Caco-2 (cell line): ENCODE measurements around the gene MID1. TPM values are rescaled to one million over a fixed set of nuclear protein-coding genes. Genes with fewer than 3 reads are reported as not detected.
A peak's percentile ranks its signal among the peaks of the same experiment; 100 is the strongest.

Experiments used
- BruUV-seq: library from RNA; stranded (reverse); fragments of 400-500 nt; replicated peaks from 2 replicates; lab custom pipeline; 2021; lab: Mats Ljungman, UMichigan
- CTCF ChIA-PET: fragments of 300-600 bp; sonication (Branson Sonifier 250); formaldehyde crosslinking; loops from one replicate; lab custom pipeline; 2022; ENCODE audit warnings: antibody characterized with exemption; lab: Charles Lee
- POLR2A ChIA-PET: fragments of 300-600 bp; sonication (Branson Sonifier 250); formaldehyde crosslinking; loops from one replicate; lab custom pipeline; 2022; ENCODE audit warnings: antibody characterized with exemption; lab: Charles Lee
- DNase-seq, 2 experiments: peaks; one replicate each; pipeline versions ENCODE4 v3.0.0 to v3.0.0-alpha.2; 2020 to 2022
- H3K27me3 ChIP-seq: replicated peaks from 2 replicates; pipeline ENCODE4 v1.6.0; 2011; ENCODE audit warnings: low read length; ENCODE audit not compliant: control insufficient read depth, insufficient read depth
- H3K36me3 ChIP-seq: 2 replicates; pipeline ENCODE4 v1.5.1; 2011; ENCODE audit warnings: low read length; ENCODE audit not compliant: control insufficient read depth, insufficient read depth
- H3K4me1 ChIP-seq: fragments of 250-450 bp; sonication (Bioruptor Pico); 2 replicates; pipeline ENCODE4 v1.5.1; 2020; ENCODE audit warnings: mild to moderate bottlenecking
- H3K4me3 ChIP-seq: 2 replicates; pipeline ENCODE4 v1.5.1; 2011; ENCODE audit warnings: low read depth, mild to moderate bottlenecking, control low read depth, low read length
- H3K9me3 ChIP-seq: fragments of 250-450 bp; sonication (Bioruptor Pico); 2 replicates; pipeline ENCODE4 v1.5.1; 2020; ENCODE audit warnings: mild to moderate bottlenecking, moderate library complexity
- H3K27ac Mint-ChIP-seq: one replicate; pipeline ENCODE4 v1.8.0; 2022; ENCODE audit warnings: mixed read lengths; ENCODE audit not compliant: unreplicated experiment
- H3K27me3 Mint-ChIP-seq: one replicate; pipeline ENCODE4 v1.8.0; 2022; ENCODE audit warnings: mixed read lengths; ENCODE audit not compliant: insufficient read depth, unreplicated experiment
- H3K36me3 Mint-ChIP-seq: one replicate; pipeline ENCODE4 v1.8.0; 2022; ENCODE audit warnings: mild to moderate bottlenecking, mixed read lengths; ENCODE audit not compliant: insufficient read depth, unreplicated experiment
- H3K4me1 Mint-ChIP-seq: one replicate; pipeline ENCODE4 v1.8.0; 2022; ENCODE audit warnings: low read depth, mixed read lengths; ENCODE audit not compliant: unreplicated experiment
- H3K4me3 Mint-ChIP-seq: one replicate; pipeline ENCODE4 v1.8.0; 2022; ENCODE audit warnings: mild to moderate bottlenecking, moderate library complexity, mixed read lengths; ENCODE audit not compliant: unreplicated experiment
- H3K9me3 Mint-ChIP-seq: one replicate; pipeline ENCODE4 v1.8.0; 2022; ENCODE audit warnings: mixed read lengths; ENCODE audit not compliant: unreplicated experiment
- CTCF ChIP-seq, 2 experiments: fragments of 200-600 bp in 1 of 2; IDR thresholded peaks; 1 replicate in 1 of 2; 2 replicates in 1 of 2; pipeline versions ENCODE4 v1.5.1 to v1.8.0; 2011 to 2022; ENCODE audit warnings: antibody characterized with exemption in 1 of 2, control low read depth in 1 of 2, inconsistent platforms in 1 of 2, low read depth in 1 of 2, low read length in 1 of 2, mild to moderate bottlenecking in 1 of 2, moderate library complexity in 1 of 2; ENCODE audit not compliant: insufficient read depth in 1 of 2, severe bottlenecking in 1 of 2, unreplicated experiment in 1 of 2
- intact Hi-C: fragments of 100-400 bp; cut with micrococcal nuclease; formaldehyde crosslinking; loops from one replicate; pipeline ENCODE4 v1.10.0; 2022; ENCODE audit not compliant: unreplicated experiment
- total RNA-seq: library from RNA; stranded (reverse); gene quantifications from 2 replicates; pipeline ENCODE4 v1.2.3, GENCODE V29; 2022

MID1 gene
- total RNA-seq, 1 experiment from 2014 or later, result 61.3 TPM

GRCh38 chrX:10628906-10629305 lies 8.5 kb upstream of the MID1 start:
- TF ChIP-seq CTCF (IDR thresholded peaks at IDR 0.05; ENCODE audit: insufficient read depth in 1 of 2, low read depth in 1 of 2, low read length in 1 of 2, severe bottlenecking in 1 of 2, unreplicated experiment in 1 of 2), result no peak
- intact Hi-C loops, result no loop called here
- Histone ChIP-seq H3K36me3 (no peaks in the 10 kb centered on the region), H3K27me3 (no peaks in the 10 kb centered on the region), H3K9me3 (no peaks in the 10 kb centered on the region), H3K4me3 (no peak overlapping the region), H3K4me1 (peaks cover 7% of the 10 kb centered on the region)
- ChIA-PET CTCF (no interaction called here), POLR2A (no interaction called here)
- Mint-ChIP-seq H3K36me3 (peaks cover 6% of the 10 kb centered on the region), H3K4me1 (peaks cover 11% of the 10 kb centered on the region), H3K9me3 (no peaks in the 10 kb centered on the region), H3K27me3 (no peaks in the 10 kb centered on the region), H3K27ac (no peak overlapping the region), H3K4me3 (no peak overlapping the region)
- no TSS peak for BruUV-seq
- no peak for DNase-seq

DNA sequence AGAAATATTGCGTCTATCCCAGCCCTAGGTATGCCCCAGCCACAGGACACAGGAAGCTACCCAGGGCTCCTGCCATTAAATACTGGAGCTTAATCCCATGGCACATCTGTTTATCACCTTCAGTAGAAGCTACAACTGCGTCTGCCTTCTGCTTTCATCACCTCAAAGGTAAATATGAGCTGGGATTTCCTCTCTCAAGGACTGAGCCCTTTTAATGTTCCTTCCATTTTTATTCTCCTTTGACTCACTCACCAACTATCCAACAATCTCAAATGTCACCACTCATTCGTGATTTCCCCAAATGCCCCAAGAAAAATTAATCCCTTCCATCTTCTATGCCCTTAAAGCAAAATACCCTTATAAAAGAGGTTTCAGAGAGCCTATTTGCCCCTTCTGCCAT lies 1.8 kb upstream of the MID1 start:
- H3K4me1 ChIP-seq, result 0 out of 2 replicates have a peak, but pooled peaks cover 3% of the 10 kb centered on the region
- CTCF ChIA-PET, result no interaction called here

DNA sequence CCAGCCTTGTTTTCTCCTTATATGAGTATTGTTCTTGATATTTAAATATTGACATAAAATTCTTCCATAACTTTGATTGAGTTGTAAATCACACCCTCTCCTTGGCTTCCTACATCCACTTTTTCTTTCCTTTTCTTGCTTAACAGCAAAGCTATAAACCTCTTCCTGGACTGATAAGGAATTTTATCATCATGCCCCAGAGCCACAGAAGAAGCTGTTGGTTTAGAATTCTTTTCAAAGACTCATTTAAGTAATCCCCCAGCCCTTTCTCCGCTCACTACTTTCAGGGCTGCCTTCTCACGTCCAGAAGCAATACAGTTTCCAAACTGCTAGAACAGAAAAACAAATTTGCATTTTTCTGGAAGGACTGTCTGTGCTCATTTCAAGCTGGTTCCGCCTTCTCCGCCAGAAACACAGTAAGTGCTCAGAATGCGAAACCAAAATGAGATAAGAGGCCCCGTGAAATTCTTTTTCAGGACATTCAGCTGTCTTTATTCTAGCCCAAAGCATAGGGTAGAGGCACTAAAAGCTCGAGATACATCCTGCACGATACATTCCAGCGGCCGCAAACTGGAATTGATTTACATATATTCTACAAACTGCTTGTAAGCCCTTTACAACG lies 849 bp downstream of the MID1 start:
- ChIA-PET CTCF (interaction anchor here (0.6 to 1.0 kb wide), 2 partner anchors 30 to 481 kb away, joined by 3 to 4 read pairs; no protein-coding TSS in a partner anchor), POLR2A (interaction anchor here (0.6 to 0.7 kb wide), 2 partner anchors 242 to 1098 kb away, joined by 3 to 4 read pairs; no protein-coding TSS in a partner anchor)
- H3K4me1 Mint-ChIP-seq, result peaks cover 18% of the 10 kb centered on the region
- H3K4me3 ChIP-seq, result peak overlapping the region; percentile 48
- TF ChIP-seq CTCF (IDR thresholded peaks at IDR 0.05; ENCODE audit: insufficient read depth in 1 of 2, low read depth in 1 of 2, low read length in 1 of 2, severe bottlenecking in 1 of 2, unreplicated experiment in 1 of 2), result no peak
- no TSS peak for BruUV-seq
- intact Hi-C loops, result loop anchor here (2.0 to 5.0 kb wide), 2 partner anchors 17 to 427 kb away; no protein-coding TSS in a partner anchor
- no peaks in the 10 kb centered on the region for H3K9me3 ChIP-seq
- H3K27ac Mint-ChIP-seq, result peak overlapping the region; percentile 86
- DNase-seq, result no peak
- H3K9me3 Mint-ChIP-seq, result no peaks in the 10 kb centered on the region
- no peaks in the 10 kb centered on the region for H3K27me3 Mint-ChIP-seq
- peaks cover 24% of the 10 kb centered on the region; the same call in 1 of the 2 replicates for H3K4me1 ChIP-seq
- H3K36me3 Mint-ChIP-seq, result peaks cover 17% of the 10 kb centered on the region
- H3K27me3 ChIP-seq, result no peaks in the 10 kb centered on the region
- peak overlapping the region; percentile 95 for H3K4me3 Mint-ChIP-seq
- H3K36me3 ChIP-seq, result no peaks in the 10 kb centered on the region

More for the DNA sequence above, 1.8 kb upstream of the MID1 start:
- no peak overlapping the region for H3K27ac Mint-ChIP-seq
- H3K4me3 Mint-ChIP-seq, result no peak overlapping the region
- H3K27me3 Mint-ChIP-seq, result no peaks in the 10 kb centered on the region
- Histone ChIP-seq H3K36me3 (no peaks in the 10 kb centered on the region), H3K27me3 (no peaks in the 10 kb centered on the region), H3K9me3 (no peaks in the 10 kb centered on the region), H3K4me3 (no peak overlapping the region)
- H3K4me1 Mint-ChIP-seq, result peaks cover 7% of the 10 kb centered on the region
- H3K9me3 Mint-ChIP-seq, result no peaks in the 10 kb centered on the region
- POLR2A ChIA-PET, result no interaction called here
- intact Hi-C loops, result no loop called here
- no peak for TF ChIP-seq CTCF (IDR thresholded peaks at IDR 0.05; ENCODE audit: insufficient read depth in 1 of 2, low read depth in 1 of 2, low read length in 1 of 2, severe bottlenecking in 1 of 2, unreplicated experiment in 1 of 2)
- no peak for DNase-seq
- BruUV-seq, result no TSS peak
- peaks cover 7% of the 10 kb centered on the region for H3K36me3 Mint-ChIP-seq
